GM21360 (cell line): ENCODE measurements around the gene AMN.
"Not testable (repeated sequence)": the region's sequence is repeated elsewhere in the genome, so short reads cannot be mapped to it uniquely, and the experiment has no call there.

Experiments used
- ATAC-seq: cut with Tn5 transposase; IDR thresholded peaks from one replicate; pipeline ENCODE4 v1.9.1; 2021; ENCODE audit warnings: mild to moderate bottlenecking, moderate library complexity; ENCODE audit not compliant: unreplicated experiment

AMN gene

GRCh38 chr14:102922490-102923200 lies at the start of gene AMN:
Gene AMN (plus strand): TSS chr14:102922663. CDS start chr14:102922689, 26 bp downstream.
- ATAC-seq: no peak

GRCh38 chr14:102873131-102873530 lies 49.3 kb upstream of the AMN start:
- no peak for ATAC-seq

- no peak for ATAC-seq
Observed at GRCh38 chr14:102873546-102874061, 48.9 kb upstream of the AMN start.

- ATAC-seq: no peak
Observed at GRCh38 chr14:102875652-102876051, 46.8 kb upstream of the AMN start.

GRCh38 chr14:102877511-102877910 lies 45.0 kb upstream of the AMN start:
- not testable (repeated sequence) for ATAC-seq

GRCh38 chr14:102878174-102878969 lies 44.1 kb upstream of the AMN start:
- no peak for ATAC-seq

GRCh38 chr14:102878970-102879460 lies 43.4 kb upstream of the AMN start:
- ATAC-seq: no peak

GRCh38 chr14:102882226-102882906 lies 40.1 kb upstream of the AMN start:
- no peak for ATAC-seq

GRCh38 chr14:102883089-102883541 lies 39.3 kb upstream of the AMN start:
- no peak for ATAC-seq

- no peak for ATAC-seq
Observed at GRCh38 chr14:102883554-102883953, 38.9 kb upstream of the AMN start.

- ATAC-seq: no peak
Observed at GRCh38 chr14:102885737-102886447, 36.6 kb upstream of the AMN start.

- ATAC-seq: no peak
Observed at GRCh38 chr14:102888748-102889147, 33.7 kb upstream of the AMN start.

- no peak for ATAC-seq
Observed at GRCh38 chr14:102889615-102890014, 32.8 kb upstream of the AMN start.

- ATAC-seq: no peak
Observed at GRCh38 chr14:102891111-102891510, 31.4 kb upstream of the AMN start.

- no peak for ATAC-seq
Observed at GRCh38 chr14:102891556-102891955, 30.9 kb upstream of the AMN start.

- ATAC-seq: no peak
Observed at GRCh38 chr14:102892651-102893050, 29.8 kb upstream of the AMN start.

GRCh38 chr14:102893452-102893851 lies 29.0 kb upstream of the AMN start:
- no peak for ATAC-seq

- not testable (repeated sequence) for ATAC-seq
Observed at GRCh38 chr14:102896735-102897134, 25.7 kb upstream of the AMN start.

GRCh38 chr14:102897299-102898027 lies 25.0 kb upstream of the AMN start:
- ATAC-seq: no peak

GRCh38 chr14:102898298-102898697 lies 24.2 kb upstream of the AMN start:
- ATAC-seq: no peak
